WTC11 (cell line): Measurements from ENCODE around the gene AK2.

Source experiments
- AFF4 ChIP-seq: sonication (generic); formaldehyde crosslinking; IDR thresholded peaks from 2 replicates; pipeline ENCODE4 v1.8.1; 2023; ENCODE audit warnings: mild to moderate bottlenecking, missing genetic modification reagents, borderline replicate concordance
- ATF1 ChIP-seq: sonication (generic); formaldehyde crosslinking; IDR thresholded peaks from 2 replicates; pipeline ENCODE4 v1.8.1; 2023; ENCODE audit warnings: mild to moderate bottlenecking, moderate library complexity, missing genetic modification reagents
- ATF2 ChIP-seq: sonication (generic); formaldehyde crosslinking; IDR thresholded peaks from 2 replicates; pipeline ENCODE4 v1.8.1; 2022; ENCODE audit warnings: low read depth, missing genetic modification reagents, borderline replicate concordance
- CTCF ChIP-seq: fragments of 200-600 bp; IDR thresholded peaks from 2 replicates; pipeline ENCODE4 v1.8.0; 2022; ENCODE audit warnings: antibody characterized with exemption
- FOXP1 ChIP-seq: sonication (generic); formaldehyde crosslinking; IDR thresholded peaks from 2 replicates; pipeline ENCODE4 v1.8.0; 2022; ENCODE audit warnings: missing genetic modification reagents, mild to moderate bottlenecking, moderate library complexity, borderline replicate concordance
- FOXP4 ChIP-seq: sonication (generic); formaldehyde crosslinking; IDR thresholded peaks from 2 replicates; pipeline ENCODE4 v1.8.0; 2022; ENCODE audit warnings: mild to moderate bottlenecking, missing genetic modification reagents
- JAZF1 ChIP-seq: fragments of 250-450 bp; sonication (Bioruptor Pico); IDR thresholded peaks from 2 replicates; pipeline ENCODE4 v1.9.0; 2021; ENCODE audit warnings: moderate library complexity, mild to moderate bottlenecking, inconsistent platforms
- MAX ChIP-seq: sonication (generic); formaldehyde crosslinking; IDR thresholded peaks from 2 replicates; pipeline ENCODE4 v1.8.0; 2022; ENCODE audit warnings: mild to moderate bottlenecking, missing genetic modification reagents
- NR1H2 ChIP-seq: sonication (generic); formaldehyde crosslinking; IDR thresholded peaks from 2 replicates; pipeline ENCODE4 v1.9.0; 2021; ENCODE audit warnings: mild to moderate bottlenecking, moderate library complexity, missing genetic modification reagents
- SP1 ChIP-seq: sonication (generic); formaldehyde crosslinking; conservative IDR thresholded peaks from 2 replicates; pipeline ENCODE4 v1.8.1; 2022; ENCODE audit warnings: missing genetic modification reagents
- USF1 ChIP-seq: sonication (generic); formaldehyde crosslinking; IDR thresholded peaks from 2 replicates; pipeline ENCODE4 v1.8.0; 2022; ENCODE audit warnings: mild to moderate bottlenecking, missing genetic modification reagents
- ZBTB43 ChIP-seq: sonication (generic); formaldehyde crosslinking; IDR thresholded peaks from 2 replicates; pipeline ENCODE4 v1.8.1; 2023; ENCODE audit warnings: mild to moderate bottlenecking, missing genetic modification reagents
- ZNF121 ChIP-seq: sonication (generic); formaldehyde crosslinking; IDR thresholded peaks from 2 replicates; pipeline ENCODE4 v1.8.0; 2023; ENCODE audit warnings: missing genetic modification reagents
- ZSCAN18 ChIP-seq: fragments of 250-450 bp; sonication (Bioruptor Pico); IDR thresholded peaks from 2 replicates; pipeline ENCODE4 v2.1.2; 2022; ENCODE audit warnings: mild to moderate bottlenecking, moderate library complexity

GRCh38 chr1:33057095-33057494 is 20.4 kb upstream of the AK2 start:
- TF ChIP-seq CTCF (no peak), ZBTB43 (CRISPR knock-in tag) (no peak), ZSCAN18 (CRISPR knock-in tag) (no peak), JAZF1 (CRISPR knock-in tag) (no peak), ATF2 (CRISPR knock-in tag) (no peak), ZNF121 (CRISPR knock-in tag) (no peak), FOXP4 (CRISPR knock-in tag) (no peak), AFF4 (CRISPR knock-in tag) (no peak), MAX (CRISPR knock-in tag) (no peak), ATF1 (CRISPR knock-in tag) (no peak), FOXP1 (no peak), SP1 (CRISPR knock-in tag) (no peak), NR1H2 (CRISPR knock-in tag) (no peak), USF1 (CRISPR knock-in tag) (no peak)
